Right lobe of liver (tissue), 4 donors: Measurements from ENCODE around the gene MYRFL.

Experiments
- POLR2A ChIP-seq: fragments of 450-650 bp; IDR thresholded peaks from one replicate; pipeline ENCODE4 v1.6.1; 2017; ENCODE audit warnings: antibody characterized with exemption, mild to moderate bottlenecking
- TF ChIP-seq, protein P1 (sequence below), 4 donors: fragments of 200-600 bp in 3 of 4; fragments of 450-650 bp in 1 of 4; IDR thresholded peaks; one replicate each; pipeline versions ENCODE4 v1.5.1 to v1.8.0; 2016 to 2022; ENCODE audit warnings: antibody characterized with exemption in 4 of 4, mild to moderate bottlenecking in 2 of 4
- donor health status: DM: no; HTN: no; CAD: no.
- donor health status: DM: no; HTN: no; CAD: no.
- donor health status: DM: no; HTN: yes; CAD: no.

GRCh38 chr12:69851976-69852375 is 26.9 kb downstream of the MYRFL start:
- TF ChIP-seq, protein P1, sequence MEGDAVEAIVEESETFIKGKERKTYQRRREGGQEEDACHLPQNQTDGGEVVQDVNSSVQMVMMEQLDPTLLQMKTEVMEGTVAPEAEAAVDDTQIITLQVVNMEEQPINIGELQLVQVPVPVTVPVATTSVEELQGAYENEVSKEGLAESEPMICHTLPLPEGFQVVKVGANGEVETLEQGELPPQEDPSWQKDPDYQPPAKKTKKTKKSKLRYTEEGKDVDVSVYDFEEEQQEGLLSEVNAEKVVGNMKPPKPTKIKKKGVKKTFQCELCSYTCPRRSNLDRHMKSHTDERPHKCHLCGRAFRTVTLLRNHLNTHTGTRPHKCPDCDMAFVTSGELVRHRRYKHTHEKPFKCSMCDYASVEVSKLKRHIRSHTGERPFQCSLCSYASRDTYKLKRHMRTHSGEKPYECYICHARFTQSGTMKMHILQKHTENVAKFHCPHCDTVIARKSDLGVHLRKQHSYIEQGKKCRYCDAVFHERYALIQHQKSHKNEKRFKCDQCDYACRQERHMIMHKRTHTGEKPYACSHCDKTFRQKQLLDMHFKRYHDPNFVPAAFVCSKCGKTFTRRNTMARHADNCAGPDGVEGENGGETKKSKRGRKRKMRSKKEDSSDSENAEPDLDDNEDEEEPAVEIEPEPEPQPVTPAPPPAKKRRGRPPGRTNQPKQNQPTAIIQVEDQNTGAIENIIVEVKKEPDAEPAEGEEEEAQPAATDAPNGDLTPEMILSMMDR (IDR thresholded peaks at IDR 0.05), result no peak
- no peak for TF ChIP-seq POLR2A
